Left lung (tissue), 10 donors: ENCODE data around the gene CEBPA. TPM values are rescaled to one million over a fixed set of nuclear protein-coding genes. Genes with fewer than 3 reads are reported as not detected.

Source experiments
- ATAC-seq: fragments of 200-7000 bp; cut with Tn5 transposase; one replicate; pipeline ENCODE4 v1.9.1; 2020; ENCODE audit warnings: moderate library complexity
- DNase-seq, 4 donors: peaks; one replicate each; pipeline ENCODE4 v3.0.0-alpha.2; 2013 to 2020
- H3K27ac ChIP-seq, 2 donors: fragments of 200-600 bp; sonication (generic) in 1 of 2; one replicate each; pipeline versions ENCODE4 v1.5.0 to v1.8.0; 2020 to 2021
- H3K27me3 ChIP-seq, 2 donors: fragments of 200-600 bp; sonication (generic) in 1 of 2; one replicate each; pipeline versions ENCODE4 v1.5.0 to v1.8.0; 2020 to 2021
- H3K36me3 ChIP-seq, 2 donors: fragments of 200-600 bp; sonication (generic) in 1 of 2; one replicate each; pipeline versions ENCODE4 v1.5.0 to v1.8.0; 2020 to 2021
- H3K4me1 ChIP-seq, 2 donors: fragments of 200-600 bp; one replicate each; pipeline ENCODE4 v1.8.0; 2021
- H3K4me3 ChIP-seq, 2 donors: fragments of 200-600 bp; sonication (generic) in 1 of 2; one replicate each; pipeline versions ENCODE4 v1.5.0 to v1.8.0; 2020 to 2021; ENCODE audit warnings: mild to moderate bottlenecking in 1 of 2
- H3K9me3 ChIP-seq, 2 donors: fragments of 200-600 bp; sonication (generic) in 1 of 2; one replicate each; pipeline versions ENCODE4 v1.5.0 to v1.8.0; 2020 to 2021
- intact Hi-C, 2 donors: fragments of 100-400 bp; cut with DNase I; formaldehyde crosslinking; loops; one replicate each; pipeline versions ENCODE4 v1.11.2 to v1.14.2; 2022
- polyA plus RNA-seq, 6 donors: library from polyadenylated mRNA; unstranded; fragments of 120-200 nt; gene quantifications; one replicate each; pipeline ENCODE4 v1.2.1, GENCODE V29; 2013; ENCODE audit not compliant: insufficient read length in 6 of 6
- total RNA-seq, 2 donors: library from RNA; stranded (reverse); fragmentation: NEBNext Ultra II Directional; extraction: Animal tissue kit (Norgen Biotek cat#: 25700); gene quantifications; one replicate each; pipeline ENCODE4 v1.2.1, GENCODE V29; 2021
- TF ChIP-seq, protein P1 (sequence below), 2 donors: fragments of 200-600 bp; sonication (generic) in 1 of 2; IDR thresholded peaks; one replicate each; pipeline versions ENCODE4 v1.5.0 to v1.8.0; 2021; ENCODE audit warnings: antibody characterized with exemption in 2 of 2
- donor health status: DM: no; HTN: yes; CAD: no.
- donor health status: DM: no; HTN: no; CAD: no.

CEBPA gene
- total and polyA plus RNA-seq, 8 donors, result 11.2 to 93.8 (median 16.5) TPM

DNA sequence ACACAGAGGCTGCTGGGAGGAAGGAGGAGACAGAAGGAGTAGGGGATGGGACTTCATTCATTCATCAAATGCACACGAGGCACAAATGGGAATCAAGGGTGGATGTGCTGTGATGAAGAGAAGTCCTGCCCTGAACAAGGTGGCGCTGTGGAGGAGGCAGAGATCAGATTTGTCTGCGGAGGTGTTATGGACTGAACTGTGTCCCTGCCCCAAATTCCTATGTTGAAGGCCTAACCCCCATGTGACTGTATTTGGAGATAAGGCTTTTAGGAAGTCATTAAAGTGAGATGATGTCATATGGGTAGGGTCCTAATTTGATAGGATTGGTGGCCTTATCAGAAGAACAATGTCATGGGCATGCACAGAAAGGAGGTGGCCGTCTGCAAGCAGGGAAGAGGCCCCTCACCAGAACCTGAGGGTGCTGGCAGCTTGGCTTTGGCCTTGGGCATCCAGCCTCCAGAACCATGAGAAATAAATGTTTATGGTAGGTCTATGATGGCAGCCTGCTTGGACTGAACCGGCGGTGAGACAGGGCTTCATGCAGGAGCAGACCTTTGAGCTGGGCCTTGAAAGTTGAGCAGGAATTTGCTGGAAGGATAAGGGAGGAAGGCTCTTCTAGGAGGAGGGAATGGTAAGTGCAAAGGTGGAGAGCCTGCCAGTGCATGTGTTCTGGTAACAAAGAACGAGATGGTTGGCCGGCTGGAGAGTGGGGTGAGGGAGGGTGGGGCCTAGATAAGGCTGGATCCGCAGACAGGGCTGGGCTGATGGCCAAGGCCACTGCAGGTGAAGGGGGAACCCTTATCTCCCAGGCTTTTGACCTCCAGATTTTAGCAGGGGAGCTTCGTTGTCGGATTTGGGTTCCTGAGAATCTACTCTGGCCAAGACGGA is 2.7 kb upstream of the CEBPA start:
- no peak overlapping the region for H3K4me3 ChIP-seq
- intact Hi-C loops, result no loop called here
- peak in 1 of 4 donors; percentile 79 for DNase-seq
- H3K27ac ChIP-seq, result peak overlapping the region in 1 of 2 donors; percentile 65
- TF ChIP-seq, protein P1, sequence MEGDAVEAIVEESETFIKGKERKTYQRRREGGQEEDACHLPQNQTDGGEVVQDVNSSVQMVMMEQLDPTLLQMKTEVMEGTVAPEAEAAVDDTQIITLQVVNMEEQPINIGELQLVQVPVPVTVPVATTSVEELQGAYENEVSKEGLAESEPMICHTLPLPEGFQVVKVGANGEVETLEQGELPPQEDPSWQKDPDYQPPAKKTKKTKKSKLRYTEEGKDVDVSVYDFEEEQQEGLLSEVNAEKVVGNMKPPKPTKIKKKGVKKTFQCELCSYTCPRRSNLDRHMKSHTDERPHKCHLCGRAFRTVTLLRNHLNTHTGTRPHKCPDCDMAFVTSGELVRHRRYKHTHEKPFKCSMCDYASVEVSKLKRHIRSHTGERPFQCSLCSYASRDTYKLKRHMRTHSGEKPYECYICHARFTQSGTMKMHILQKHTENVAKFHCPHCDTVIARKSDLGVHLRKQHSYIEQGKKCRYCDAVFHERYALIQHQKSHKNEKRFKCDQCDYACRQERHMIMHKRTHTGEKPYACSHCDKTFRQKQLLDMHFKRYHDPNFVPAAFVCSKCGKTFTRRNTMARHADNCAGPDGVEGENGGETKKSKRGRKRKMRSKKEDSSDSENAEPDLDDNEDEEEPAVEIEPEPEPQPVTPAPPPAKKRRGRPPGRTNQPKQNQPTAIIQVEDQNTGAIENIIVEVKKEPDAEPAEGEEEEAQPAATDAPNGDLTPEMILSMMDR (IDR thresholded peaks at IDR 0.05), result no peak
- H3K9me3 ChIP-seq, result peaks cover 0 to 2% of the 10 kb centered on the region in 2 donors
- peak; percentile 26 for ATAC-seq
- peaks cover 8 to 49% of the 10 kb centered on the region in 2 donors for H3K27me3 ChIP-seq
- H3K4me1 ChIP-seq, result peaks cover 15 to 33% of the 10 kb centered on the region in 2 donors
- H3K36me3 ChIP-seq, result no peaks in the 10 kb centered on the region

DNA sequence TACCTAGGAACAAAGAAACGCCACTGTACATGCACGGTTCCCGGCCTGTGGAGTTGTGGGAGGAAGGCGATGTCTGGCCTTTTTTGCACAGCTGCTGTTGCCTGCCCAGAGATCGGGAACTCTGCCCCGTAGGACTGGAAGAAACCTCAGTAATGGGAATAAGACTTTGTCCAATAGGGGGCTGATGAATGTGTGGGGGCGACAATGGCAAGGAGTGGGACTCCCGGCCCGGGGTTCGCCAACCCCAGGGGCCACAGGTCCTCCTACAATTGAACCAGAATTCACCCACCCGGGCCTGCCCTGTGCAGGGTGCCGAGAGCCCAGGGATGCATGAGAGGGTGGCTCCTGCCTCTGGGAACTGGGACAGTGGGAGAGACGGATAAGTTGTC is 2.0 kb upstream of the CEBPA start:
- TF ChIP-seq, protein P1 (IDR thresholded peaks at IDR 0.05), result no peak
- peak overlapping the region in 1 of 2 donors; percentile 93 for H3K27ac ChIP-seq
- no peaks in the 10 kb centered on the region for H3K36me3 ChIP-seq
- peaks cover 0 to 2% of the 10 kb centered on the region in 2 donors for H3K9me3 ChIP-seq
- H3K4me3 ChIP-seq, result peak overlapping the region in 1 of 2 donors; percentile 66
- peaks cover 15 to 39% of the 10 kb centered on the region in 2 donors for H3K4me1 ChIP-seq
- peaks cover 8 to 49% of the 10 kb centered on the region in 2 donors for H3K27me3 ChIP-seq
- intact Hi-C loops, result no loop called here
- no peak for ATAC-seq
- no peak for DNase-seq

DNA sequence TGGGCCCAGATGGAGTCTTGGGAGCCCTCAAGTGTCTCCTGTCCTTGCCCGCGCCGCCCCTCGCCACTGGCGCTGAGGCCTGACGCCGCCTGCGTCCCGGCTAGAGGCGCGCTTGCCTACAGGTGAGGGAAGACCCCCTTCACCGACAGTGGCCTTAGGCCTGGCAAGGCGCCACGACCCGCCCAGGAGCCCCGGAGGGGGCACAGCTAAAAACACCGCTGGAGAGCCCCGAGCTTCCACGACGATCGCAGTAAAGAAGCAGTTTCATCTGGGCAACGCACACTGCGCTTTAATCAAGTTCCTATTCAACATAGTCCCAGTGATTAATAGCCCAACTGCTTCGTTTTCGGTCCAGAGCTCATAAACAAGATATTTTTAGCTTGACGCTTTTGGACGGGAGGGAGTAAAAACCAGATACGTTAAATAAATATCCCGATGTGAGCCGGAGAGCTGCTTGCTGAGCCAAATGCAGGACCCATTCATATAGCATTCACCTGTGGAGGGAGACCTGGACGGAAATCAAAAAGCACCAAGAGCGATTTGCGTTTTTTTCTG is 1.5 kb upstream of the CEBPA start:
- DNase-seq (peak in 1 of 4 donors; percentile 86), ATAC-seq (peak; percentile 5)
- H3K27me3 ChIP-seq, result peaks cover 8 to 54% of the 10 kb centered on the region in 2 donors
- no peaks in the 10 kb centered on the region for H3K36me3 ChIP-seq
- H3K27ac ChIP-seq, result peak overlapping the region; percentile 81 to 93
- H3K4me3 ChIP-seq, result peak overlapping the region; percentile 66 to 70
- TF ChIP-seq, protein P1 (IDR thresholded peaks at IDR 0.05), result no peak
- H3K9me3 ChIP-seq, result peaks cover 0 to 1% of the 10 kb centered on the region in 2 donors
- intact Hi-C loops, result no loop called here
- peaks cover 15 to 44% of the 10 kb centered on the region in 2 donors for H3K4me1 ChIP-seq

DNA sequence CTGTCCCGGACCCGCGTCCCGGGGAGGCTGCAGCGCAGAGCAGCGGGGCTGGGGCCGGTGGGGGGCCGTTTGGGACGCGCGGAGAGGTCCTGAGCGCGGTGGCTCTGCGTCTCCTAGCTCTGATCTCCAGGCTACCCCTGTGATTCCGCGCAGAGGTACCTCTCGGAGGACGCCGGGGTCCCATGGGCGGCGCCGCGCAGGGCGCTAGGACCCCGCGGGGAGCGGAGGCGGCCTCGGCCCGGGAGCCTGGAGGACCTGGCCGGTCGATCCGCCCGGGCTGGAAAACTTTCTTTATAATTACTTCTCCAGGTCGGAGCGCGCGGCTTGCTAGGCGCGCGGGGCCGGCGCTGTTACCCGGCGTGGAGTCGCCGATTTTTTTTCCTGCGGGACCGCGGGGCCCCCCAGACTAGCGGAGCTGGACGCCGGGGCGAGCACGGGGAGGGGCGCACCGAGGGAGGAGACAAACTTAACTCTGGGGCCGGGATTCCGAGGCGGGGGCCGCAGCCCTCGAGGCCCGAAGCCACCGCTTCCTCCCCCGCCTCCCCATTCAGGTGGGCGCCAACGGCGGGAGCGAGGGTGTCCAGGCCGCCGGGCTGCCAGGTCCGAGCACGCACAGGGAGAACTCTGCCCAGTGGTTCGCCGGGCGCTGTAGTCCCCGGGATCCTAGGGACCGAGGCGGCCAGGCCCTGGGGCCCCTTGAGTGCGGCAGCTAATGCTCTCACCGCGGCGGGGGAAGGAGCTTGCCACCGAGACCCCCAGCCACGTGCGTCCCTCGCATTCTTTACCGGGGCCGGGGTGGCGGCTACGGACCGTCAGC is 848 bp upstream of the CEBPA start:
- ATAC-seq (peak; percentile 40), DNase-seq (peak in 2 of 4 donors; percentile 64 to 90)
- H3K9me3 ChIP-seq, result no peaks in the 10 kb centered on the region
- intact Hi-C loops, result no loop called here
- H3K27me3 ChIP-seq, result peaks cover 8 to 60% of the 10 kb centered on the region in 2 donors
- peak overlapping the region; percentile 66 to 70 for H3K4me3 ChIP-seq
- no peaks in the 10 kb centered on the region for H3K36me3 ChIP-seq
- H3K27ac ChIP-seq, result peak overlapping the region; percentile 81 to 93
- peaks cover 15 to 51% of the 10 kb centered on the region in 2 donors for H3K4me1 ChIP-seq
- TF ChIP-seq, protein P1 (IDR thresholded peaks at IDR 0.05), result no peak
